Measurements from ENCODE around the gene MYF5.
"Not testable (repeated sequence)": the region's sequence is repeated elsewhere in the genome, so short reads cannot be mapped to it uniquely, and the experiment has no call there.

Gene MYF5

GRCh38 chr12:80716696-80717469 lies at the start of gene MYF5:
Gene MYF5 (plus strand): TSS chr12:80716912. CDS start chr12:80717064, 152 bp downstream.
- DNase-seq (ENCODE audit: low spot score), result no peak

DNA sequence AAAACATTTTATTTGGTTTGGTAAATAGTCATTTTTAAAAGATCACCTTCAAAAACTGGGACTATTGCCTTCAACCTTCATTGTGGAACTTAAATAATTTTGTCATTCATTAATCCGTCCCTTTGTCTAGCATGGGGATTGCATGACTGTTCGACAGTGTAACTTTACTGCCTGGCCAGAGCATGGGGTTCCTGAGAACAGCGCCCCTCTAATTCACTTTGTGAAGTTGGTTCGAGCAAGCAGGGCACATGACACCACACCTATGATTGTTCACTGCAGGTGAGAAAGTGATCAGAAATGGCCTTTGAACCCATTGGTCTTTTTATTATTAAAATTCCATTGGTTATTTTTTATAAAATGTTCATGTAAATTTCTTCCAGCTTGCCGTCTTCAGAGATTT lies 46.5 kb upstream of the MYF5 start:
- no peak for DNase-seq (ENCODE audit: low spot score)

- not testable (repeated sequence) for DNase-seq (ENCODE audit: low spot score)
Observed at GRCh38 chr12:80676042-80676636, 40.6 kb upstream of the MYF5 start.

GRCh38 chr12:80676856-80677255 lies 39.9 kb upstream of the MYF5 start:
- no peak for DNase-seq (ENCODE audit: low spot score)

- no peak for DNase-seq (ENCODE audit: low spot score)
Observed at GRCh38 chr12:80677994-80678393, 38.7 kb upstream of the MYF5 start.

DNA sequence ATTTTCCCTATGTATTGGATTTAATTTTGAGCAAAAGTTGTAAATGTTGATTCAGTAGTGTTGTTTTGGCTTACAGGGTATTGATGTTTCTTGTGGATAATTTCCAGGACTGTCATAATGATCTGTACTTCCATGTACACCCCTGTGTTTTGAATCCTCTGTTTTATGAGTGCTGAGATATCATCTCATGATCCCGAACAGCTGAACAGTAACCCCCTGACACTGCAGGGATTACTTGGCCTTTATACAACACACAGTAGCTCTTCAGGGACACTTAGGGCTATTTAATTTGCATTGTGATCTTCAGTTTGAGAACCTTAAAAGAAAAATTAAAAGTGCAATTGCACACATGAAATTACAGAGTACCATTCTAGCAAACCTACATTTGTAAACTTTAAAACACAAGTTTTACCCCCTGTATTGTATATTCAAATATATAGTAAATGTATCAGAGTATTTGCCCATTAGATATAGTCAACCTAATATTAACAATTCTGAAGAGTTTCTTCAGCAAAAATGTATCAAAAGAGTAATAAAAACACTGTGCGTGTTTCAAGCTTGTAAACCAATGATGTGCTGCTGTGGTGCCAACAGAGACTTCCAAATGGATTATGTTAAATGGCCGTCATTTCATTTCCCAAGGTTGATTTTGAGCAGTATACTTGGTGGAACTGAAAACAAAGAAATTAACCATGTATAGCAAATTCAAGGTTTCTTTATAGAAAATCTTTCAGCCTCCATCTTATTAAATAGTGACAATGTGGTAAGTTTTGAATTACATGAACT lies 37.2 kb upstream of the MYF5 start:
- no peak for DNase-seq (ENCODE audit: low spot score)

GRCh38 chr12:80681287-80681686 lies 35.4 kb upstream of the MYF5 start:
- no peak for DNase-seq (ENCODE audit: low spot score)

- DNase-seq (ENCODE audit: low spot score), result no peak
Observed at GRCh38 chr12:80681786-80682185, 34.9 kb upstream of the MYF5 start.

DNA sequence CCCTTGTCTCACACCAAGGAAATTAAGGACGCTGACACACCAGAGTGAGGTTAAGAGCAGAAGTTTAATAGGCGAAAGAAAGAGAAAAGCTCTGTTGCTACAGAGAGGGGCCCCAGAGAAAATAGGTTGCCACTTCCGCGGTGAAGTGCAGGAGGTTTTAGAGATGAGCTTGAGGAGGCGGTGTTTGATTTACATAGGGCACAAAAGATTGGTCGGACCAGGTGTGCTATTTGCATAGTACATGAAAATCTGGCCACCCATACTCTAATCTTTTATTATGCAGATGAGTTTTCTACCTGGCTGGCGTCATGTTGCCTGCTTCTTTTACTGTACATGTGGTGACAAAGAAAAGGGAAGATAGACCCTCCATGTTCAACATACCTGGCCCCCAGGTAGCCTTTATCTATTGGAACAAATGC lies 32.6 kb upstream of the MYF5 start:
- no peak for DNase-seq (ENCODE audit: low spot score)

DNA sequence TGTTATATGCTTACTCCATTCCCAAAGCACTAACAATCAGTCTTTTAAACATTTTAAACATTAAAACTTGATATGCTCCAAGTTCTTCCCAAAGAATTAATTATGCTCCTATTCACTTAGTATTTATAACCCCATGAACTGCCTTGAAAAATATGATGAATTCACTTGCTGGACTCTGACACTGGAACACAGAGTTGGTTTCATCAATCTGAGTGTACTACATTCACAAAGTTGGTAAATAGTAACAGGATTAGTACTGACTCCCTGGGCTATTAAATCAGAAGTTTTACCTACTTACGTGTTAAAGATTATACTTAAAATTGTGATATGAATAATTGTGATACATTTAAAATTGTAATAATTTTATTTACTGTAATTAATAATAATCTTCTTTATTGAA lies 26.6 kb upstream of the MYF5 start:
- no peak for DNase-seq (ENCODE audit: low spot score)

DNA sequence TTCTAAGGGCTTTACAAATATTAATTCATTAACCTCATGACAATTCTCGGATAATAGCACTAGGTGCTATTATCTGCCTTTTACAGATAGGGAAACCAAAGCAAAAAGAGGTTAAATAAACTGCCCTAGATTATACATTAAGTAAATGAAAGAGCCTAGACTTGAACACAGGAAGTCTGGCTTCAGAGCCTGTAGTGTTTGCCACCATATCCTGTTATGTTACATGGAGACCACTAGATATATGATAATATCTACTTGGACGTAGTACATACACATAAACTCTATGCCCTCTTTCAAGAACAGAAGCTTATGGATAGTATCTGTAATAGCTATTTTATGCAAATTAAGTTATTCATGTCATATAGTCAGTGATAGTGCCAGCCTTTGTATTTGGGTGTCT lies 26.2 kb upstream of the MYF5 start:
- no peak for DNase-seq (ENCODE audit: low spot score)

DNA sequence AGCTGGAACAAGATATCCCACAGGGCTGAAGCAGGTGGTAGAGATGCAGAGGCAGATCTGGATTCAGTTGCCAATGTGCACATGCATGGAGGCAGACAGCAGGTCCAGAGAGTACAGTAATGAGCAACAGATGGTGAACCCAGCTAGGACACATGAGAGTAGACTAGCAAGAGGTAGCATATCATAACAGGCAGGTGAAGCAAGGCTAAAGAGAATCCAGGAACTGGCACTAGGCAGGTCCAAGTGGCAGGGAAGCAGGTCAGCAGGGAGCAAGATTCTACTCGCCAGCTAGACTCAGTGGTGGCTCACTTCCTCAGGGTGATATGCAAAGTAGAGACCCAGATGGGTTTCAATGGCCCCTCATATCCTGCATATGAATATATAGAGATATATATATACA lies 24.6 kb upstream of the MYF5 start:
- DNase-seq (ENCODE audit: low spot score), result no peak

GRCh38 chr12:80697270-80697887 lies 19.3 kb upstream of the MYF5 start:
- no peak for DNase-seq (ENCODE audit: low spot score)

GRCh38 chr12:80698256-80698655 lies 18.5 kb upstream of the MYF5 start:
- DNase-seq (ENCODE audit: low spot score), result no peak

DNA sequence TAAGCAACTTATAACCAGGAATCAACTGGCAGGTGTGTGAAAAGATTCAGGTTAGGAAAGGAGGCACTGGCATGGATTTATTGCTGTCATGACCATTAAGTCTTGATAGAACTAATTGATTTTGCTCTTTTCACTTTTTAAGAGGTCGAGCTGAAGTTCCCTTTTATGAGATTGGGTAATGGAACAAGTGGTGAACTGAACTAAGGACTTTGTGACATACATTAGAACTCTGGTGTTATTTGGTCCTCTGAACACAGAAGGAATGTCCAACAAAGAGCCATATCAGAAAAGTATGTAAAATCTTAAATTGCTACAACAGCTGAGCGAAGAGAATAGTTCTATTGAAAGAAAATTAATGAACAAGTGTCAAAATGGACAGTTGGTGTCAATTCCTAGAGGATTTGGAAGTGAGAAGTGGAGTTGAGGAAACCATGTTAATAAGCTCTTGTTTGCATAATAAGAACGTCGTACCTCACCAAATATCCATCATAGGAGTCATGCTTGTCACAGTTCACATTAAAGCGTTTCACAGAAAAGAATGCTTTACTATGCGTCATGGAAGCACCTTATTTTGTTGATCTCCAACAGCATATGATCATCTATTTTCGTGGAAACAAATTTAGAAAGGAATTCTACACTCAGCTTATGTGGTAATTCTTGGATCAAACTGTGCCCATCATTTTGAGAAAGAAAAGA lies 17.7 kb upstream of the MYF5 start:
- no peak for DNase-seq (ENCODE audit: low spot score)

- DNase-seq (ENCODE audit: low spot score), result no peak
Observed at GRCh38 chr12:80700327-80700726, 16.4 kb upstream of the MYF5 start.

DNA sequence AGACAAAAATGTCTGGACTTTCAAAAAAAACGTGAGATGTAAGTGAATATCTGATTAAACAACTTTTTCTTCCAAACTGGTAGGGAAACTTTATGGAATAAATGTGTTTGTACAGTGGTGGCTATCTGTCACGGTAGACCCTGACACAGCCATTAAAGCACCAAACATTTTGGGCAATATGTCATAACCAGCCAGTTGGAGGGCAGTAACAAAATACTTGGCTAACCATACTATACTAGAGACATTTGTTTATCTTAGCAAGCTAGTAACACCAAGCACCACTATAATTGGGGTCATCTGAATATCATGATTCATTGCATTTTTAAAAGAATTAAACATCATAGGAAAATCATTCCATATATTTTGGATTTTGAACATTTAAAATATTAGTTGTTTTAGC lies 15.3 kb upstream of the MYF5 start:
- DNase-seq (ENCODE audit: low spot score), result no peak

DNA sequence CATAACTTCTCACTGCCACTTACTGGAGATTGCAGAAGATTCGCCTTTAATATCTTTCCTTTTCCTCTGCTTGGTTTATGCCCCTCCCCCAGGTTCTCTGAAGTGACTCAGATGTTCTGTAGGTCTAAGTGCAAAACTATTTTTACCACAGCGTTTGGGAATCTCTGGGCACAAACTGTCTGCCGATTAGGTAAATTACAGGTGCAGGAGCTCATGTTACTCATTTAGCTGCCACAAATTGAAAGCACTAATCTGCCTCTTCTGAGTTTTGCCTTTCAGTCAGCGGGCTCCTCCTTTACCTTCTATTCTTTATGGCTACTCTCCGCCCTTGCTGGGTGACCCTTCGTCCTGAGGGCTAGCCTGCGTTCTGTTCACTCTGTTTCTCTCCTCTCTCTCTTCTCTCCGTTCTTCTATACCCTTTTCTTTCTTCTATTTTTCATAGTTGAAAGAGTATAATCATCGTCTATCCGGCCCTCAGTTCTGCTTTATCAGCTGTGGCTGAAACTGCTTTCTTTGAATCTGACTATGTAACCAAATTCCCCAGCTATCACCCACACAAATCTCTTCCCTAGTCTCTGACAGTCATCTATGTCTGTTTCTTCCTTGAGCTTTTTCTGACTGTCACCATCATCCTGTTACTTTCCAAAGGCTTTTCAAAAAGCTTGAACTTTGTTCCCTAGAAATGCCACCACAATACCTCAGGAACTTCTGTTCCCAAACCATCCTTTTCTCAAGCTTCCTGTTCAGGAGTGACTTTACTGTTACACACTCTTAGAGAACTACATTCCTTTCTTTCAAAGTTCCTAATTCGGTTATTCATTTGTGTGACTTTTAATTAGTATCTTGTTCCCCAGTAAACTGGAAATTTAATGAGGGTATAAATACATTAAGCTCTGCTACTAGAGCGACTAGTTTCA lies 13.6 kb upstream of the MYF5 start:
- DNase-seq (ENCODE audit: low spot score), result no peak

GRCh38 chr12:80704420-80704819 lies 12.3 kb upstream of the MYF5 start:
- DNase-seq (ENCODE audit: low spot score), result no peak

GRCh38 chr12:80707126-80707829 lies 9.4 kb upstream of the MYF5 start, which contains the start of gene MYF6:
Gene MYF6 (plus strand): TSS chr12:80707634. CDS start chr12:80707720, 86 bp downstream.
- DNase-seq (ENCODE audit: low spot score), result no peak

Data from hematopoietic multipotent progenitor cell treated with erythropoietin and hydrocortisone succinate and interleukin-3 and kit ligand, for 15 days (in vitro differentiated cells).